GM18511 (cell line): ENCODE measurements around the gene CDC40.
"Not testable (repeated sequence)": the region's sequence is repeated elsewhere in the genome, so short reads cannot be mapped to it uniquely, and the experiment has no call there.

Experiments used
- ATAC-seq: cut with Tn5 transposase; IDR thresholded peaks from one replicate; pipeline ENCODE4 v1.9.1; 2021; ENCODE audit warnings: mild to moderate bottlenecking, moderate library complexity; ENCODE audit not compliant: unreplicated experiment

Gene CDC40

GRCh38 chr6:110198561-110198960 lies 18.3 kb downstream of the CDC40 start:
- ATAC-seq: no peak

GRCh38 chr6:110201151-110201884 lies 21.1 kb downstream of the CDC40 start:
- ATAC-seq: no peak

- no peak for ATAC-seq
Measured at GRCh38 chr6:110207652-110208051, 27.4 kb downstream of the CDC40 start.

- ATAC-seq: no peak
Measured at GRCh38 chr6:110211753-110212152, 31.5 kb downstream of the CDC40 start.

- no peak for ATAC-seq
Measured at GRCh38 chr6:110214338-110214737, 34.1 kb downstream of the CDC40 start.

- ATAC-seq: no peak
Measured at GRCh38 chr6:110216140-110216539, 35.9 kb downstream of the CDC40 start.

GRCh38 chr6:110217266-110217665 lies 37.0 kb downstream of the CDC40 start:
- ATAC-seq: no peak

GRCh38 chr6:110221738-110222137 lies 41.5 kb downstream of the CDC40 start:
- no peak for ATAC-seq

GRCh38 chr6:110226261-110226660 lies 46.0 kb downstream of the CDC40 start:
- ATAC-seq: no peak

GRCh38 chr6:110232450-110232849 lies 52.2 kb downstream of the CDC40 start:
- no peak for ATAC-seq

GRCh38 chr6:110233770-110234374 lies 53.6 kb downstream of the CDC40 start:
- peak; percentile 98 for ATAC-seq

GRCh38 chr6:110236007-110236406 lies 55.8 kb downstream of the CDC40 start:
- ATAC-seq: not testable (repeated sequence)

GRCh38 chr6:110239526-110240274 lies 59.5 kb downstream of the CDC40 start:
- ATAC-seq: no peak

GRCh38 chr6:110244621-110245020 lies 64.4 kb downstream of the CDC40 start:
- ATAC-seq: not testable (repeated sequence)

GRCh38 chr6:110246378-110246777 lies 66.2 kb downstream of the CDC40 start:
- ATAC-seq: no peak

GRCh38 chr6:110246900-110247546 lies 66.8 kb downstream of the CDC40 start:
- no peak for ATAC-seq

GRCh38 chr6:110250058-110250457 lies 69.8 kb downstream of the CDC40 start:
- ATAC-seq: no peak

- ATAC-seq: no peak
Measured at GRCh38 chr6:110250838-110251237, 70.6 kb downstream of the CDC40 start.

- ATAC-seq: no peak
Measured at GRCh38 chr6:110255211-110255750, 75.1 kb downstream of the CDC40 start.

GRCh38 chr6:110256366-110256765 lies 76.1 kb downstream of the CDC40 start:
- ATAC-seq: no peak

- no peak for ATAC-seq
Measured at GRCh38 chr6:110265273-110265672, 85.0 kb downstream of the CDC40 start.
